GM19397 (cell line): ENCODE measurements around the gene TRAPPC3L.
"Not testable (repeated sequence)": the region's sequence is repeated elsewhere in the genome, so short reads cannot be mapped to it uniquely, and the experiment has no call there.

Source experiments
- ATAC-seq: cut with Tn5 transposase; IDR thresholded peaks from one replicate; pipeline ENCODE4 v1.9.1; 2021; ENCODE audit warnings: mild to moderate bottlenecking, moderate library complexity; ENCODE audit not compliant: unreplicated experiment

Gene TRAPPC3L

GRCh38 chr6:116515141-116515540 lies 30.3 kb downstream of the TRAPPC3L start:
- no peak for ATAC-seq

- no peak for ATAC-seq
Measured at GRCh38 chr6:116514111-116514510, 31.4 kb downstream of the TRAPPC3L start.

GRCh38 chr6:116513224-116513875 lies 32.1 kb downstream of the TRAPPC3L start:
- no peak for ATAC-seq

- ATAC-seq: no peak
Measured at GRCh38 chr6:116512734-116513133, 32.8 kb downstream of the TRAPPC3L start.

- ATAC-seq: no peak
Measured at GRCh38 chr6:116512111-116512559, 33.3 kb downstream of the TRAPPC3L start.

- ATAC-seq: no peak
Measured at GRCh38 chr6:116511424-116512110, 33.9 kb downstream of the TRAPPC3L start, which contains the start of gene CALHM5. Gene CALHM5 (plus strand): TSS chr6:116511639. CDS start chr6:116511697, 58 bp downstream.

GRCh38 chr6:116508527-116508926 lies 37.0 kb downstream of the TRAPPC3L start:
- ATAC-seq: no peak

GRCh38 chr6:116507324-116507723 lies 38.2 kb downstream of the TRAPPC3L start:
- no peak for ATAC-seq

- no peak for ATAC-seq
Measured at GRCh38 chr6:116500969-116501433, 44.5 kb downstream of the TRAPPC3L start.

GRCh38 chr6:116497113-116497676 lies 48.3 kb downstream of the TRAPPC3L start:
- no peak for ATAC-seq

- ATAC-seq: not testable (repeated sequence)
Measured at GRCh38 chr6:116495161-116495560, 50.3 kb downstream of the TRAPPC3L start.

- ATAC-seq: no peak
Measured at GRCh38 chr6:116492331-116493067, 53.0 kb downstream of the TRAPPC3L start.

GRCh38 chr6:116491610-116492330 lies 53.7 kb downstream of the TRAPPC3L start:
- no peak for ATAC-seq

GRCh38 chr6:116485559-116486184 lies 59.8 kb downstream of the TRAPPC3L start:
- ATAC-seq: no peak

GRCh38 chr6:116483616-116484015 lies 61.9 kb downstream of the TRAPPC3L start:
- no peak for ATAC-seq

- ATAC-seq: no peak
Measured at GRCh38 chr6:116482780-116483179, 62.7 kb downstream of the TRAPPC3L start.

- peak; percentile 100 for ATAC-seq
Measured at GRCh38 chr6:116476002-116476678, 69.3 kb downstream of the TRAPPC3L start.

GRCh38 chr6:116475141-116475540 lies 70.3 kb downstream of the TRAPPC3L start:
- ATAC-seq: no peak

- ATAC-seq: no peak
Measured at GRCh38 chr6:116472706-116473105, 72.8 kb downstream of the TRAPPC3L start.
